ENCODE data around the gene RPL39L.

GRCh38 chr3:187150186-187150585, 10.9 kb upstream of the RPL39L start:
- TF ChIP-seq ZNF274 (IDR thresholded peaks at IDR 0.05; ENCODE audit: low read depth, low read length) (no peak), SUZ12 (IDR thresholded peaks at IDR 0.05; ENCODE audit: extremely low read depth, insufficient read depth, insufficient read length) (no peak), YY1 (IDR thresholded peaks at IDR 0.05; ENCODE audit: insufficient read depth, insufficient read length) (no peak)
